Testis (tissue), 2 donors: ENCODE measurements around the gene PRKN.

ENCODE experiments used
- CTCF ChIP-seq, 3 experiments: fragments of 450-650 bp in 2 of 3; fragments of 200-600 bp in 1 of 3; sonication (generic) in 1 of 3; IDR thresholded peaks; one replicate each; pipeline ENCODE4 v1.5.1; 2016 to 2019; ENCODE audit warnings: antibody characterized with exemption in 3 of 3, mild to moderate bottlenecking in 2 of 3, moderate library complexity in 1 of 3
- POLR2A ChIP-seq: fragments of 450-650 bp; IDR thresholded peaks from one replicate; pipeline ENCODE4 v1.6.1; 2017; ENCODE audit warnings: antibody characterized with exemption, mild to moderate bottlenecking, moderate library complexity

GRCh38 chr6:161400671-161401070 is 1326.9 kb downstream of the PRKN start:
- no peak for TF ChIP-seq POLR2A
- TF ChIP-seq CTCF (IDR thresholded peaks at IDR 0.05) = no peak
